K562 (cell line): ENCODE measurements around the gene MED29. TPM values are rescaled to one million over a fixed set of nuclear protein-coding genes. Genes with fewer than 3 reads are reported as not detected.

ENCODE experiments used
- CCAR2 ChIP-seq: fragments of 200-400 bp; formaldehyde crosslinking; IDR thresholded peaks from 2 replicates; pipeline ENCODE4 v1.6.1; 2017; ENCODE audit warnings: mild to moderate bottlenecking, low read depth, low read length
- CREM ChIP-seq: IDR thresholded peaks from 2 replicates; pipeline ENCODE4 v1.6.1; 2014; ENCODE audit warnings: antibody characterized with exemption, low read depth
- FOXA1 ChIP-seq: fragments of 450-650 bp; IDR thresholded peaks from 2 replicates; pipeline ENCODE4 v1.6.1; 2016; ENCODE audit warnings: mild to moderate bottlenecking, borderline replicate concordance
- FOXK1 ChIP-seq: sonication (generic); formaldehyde crosslinking; IDR thresholded peaks from 2 replicates; pipeline ENCODE4 v1.8.0; 2022; ENCODE audit warnings: missing genetic modification reagents, mild to moderate bottlenecking, borderline replicate concordance
- KLF6 ChIP-seq: fragments of 250-450 bp; sonication (Bioruptor Pico); IDR thresholded peaks from 2 replicates; pipeline ENCODE4 v1.4.0; 2020; ENCODE audit warnings: mild to moderate bottlenecking, moderate library complexity, borderline replicate concordance
- MYC ChIP-seq, 2 experiments: fragments of 250-450 bp in 1 of 2; sonication (Bioruptor Pico) in 1 of 2; IDR thresholded peaks; 2 replicates each; pipeline versions ENCODE4 v1.5.1 to v1.6.1; 2012 to 2021; ENCODE audit warnings: low read depth in 2 of 2, borderline replicate concordance in 1 of 2, improper control_type of control experiment in 1 of 2, low read length in 1 of 2, mild to moderate bottlenecking in 1 of 2, moderate library complexity in 1 of 2
- NBN ChIP-seq: fragments of 450-650 bp; IDR thresholded peaks from 2 replicates; pipeline ENCODE4 v1.6.1; 2016; ENCODE audit warnings: low read depth, mild to moderate bottlenecking
- NEUROD1 ChIP-seq: fragments of 150-350 bp; IDR thresholded peaks from 2 replicates; pipeline ENCODE4 v1.6.1; 2014; ENCODE audit warnings: borderline replicate concordance, low read length, low read depth; ENCODE audit not compliant: partially characterized antibody
- RAD21 ChIP-seq, 2 experiments: fragments of 250-450 bp in 1 of 2; fragments of 450-650 bp in 1 of 2; sonication (Bioruptor Pico) in 1 of 2; formaldehyde crosslinking in 1 of 2; IDR thresholded peaks in 1 of 2; conservative IDR thresholded peaks in 1 of 2; 2 replicates each; pipeline versions ENCODE4 v1.4.0 to v1.8.0; 2020 to 2022; ENCODE audit warnings: mild to moderate bottlenecking in 2 of 2, moderate library complexity in 1 of 2
- SMARCA4 ChIP-seq: fragments of 450-650 bp; IDR thresholded peaks from 2 replicates; pipeline ENCODE4 v1.6.1; 2016
- ZBTB40 ChIP-seq, 2 experiments: fragments of 450-650 bp in 1 of 2; sonication (generic) in 1 of 2; formaldehyde crosslinking in 1 of 2; IDR thresholded peaks; 2 replicates each; pipeline versions ENCODE4 v1.7.1 to v1.9.0; 2016 to 2022; ENCODE audit warnings: inconsistent platforms in 1 of 2, mild to moderate bottlenecking in 1 of 2, missing genetic modification reagents in 1 of 2
- ZKSCAN8 ChIP-seq: fragments of 200-800 bp; sonication (Bioruptor generic); IDR thresholded peaks from 2 replicates; pipeline ENCODE4 v1.6.1; 2016; ENCODE audit warnings: missing genetic modification characterization, missing compliant biosample characterization
- polyA plus RNA-seq, 8 experiments: library from polyadenylated mRNA; depleted of rRNA in 4 of 8; stranded (reverse) in 5 of 8; unstranded in 3 of 8; fragments of >200 nt; fragmentation: Nextera tagmentation in 2 of 8; fragmentation: Illumina TruSeq in 1 of 8; extraction: Ambion mirVana in 2 of 8; extraction: Trizol in 1 of 8; gene quantifications; 2 replicates each; pipeline versions ENCODE4 v1.2.1 to v1.2.3, GENCODE V29; 2011 to 2014; ENCODE audit warnings: inconsistent platforms in 1 of 8, missing spikeins in 1 of 8
- total RNA-seq, 7 experiments: library from RNA; depleted of rRNA in 6 of 7; stranded (reverse); fragments of >200 nt in 6 of 7; fragmentation: Illumina TruSeq in 2 of 7; extraction: Trizol in 2 of 7; gene quantifications; 2 replicates each; pipeline versions ENCODE4 v1.2.1 to v1.2.3, GENCODE V29; 2011 to 2021; ENCODE audit warnings: low replicate concordance in 1 of 7

The MED29 gene
- total and polyA plus RNA-seq, 9 of the 15 experiments (the other 6 are each of a cell fraction or from before 2014, with no cell fraction given), result 1.8 to 22.6 (median 12.4) TPM

- TF ChIP-seq ZBTB40 (IDR thresholded peaks at IDR 0.05), result no peak
- no peak for TF ChIP-seq ZBTB40 (CRISPR knock-in tag; IDR thresholded peaks at IDR 0.05)
- no peak for TF ChIP-seq NBN
- TF ChIP-seq RAD21 (CRISPR knock-in tag; conservative IDR thresholded peaks at IDR 0.05 in 1 of 2, IDR thresholded peaks at IDR 0.05 in 1 of 2), result no peak
- TF ChIP-seq MYC (IDR thresholded peaks at IDR 0.05; ENCODE audit: low read depth, low read length), result peak; percentile 46; the same call in 1 of the 2 replicates
- no peak for TF ChIP-seq MYC (CRISPR knock-in tag; IDR thresholded peaks at IDR 0.05; ENCODE audit: borderline replicate concordance, low read depth)
- no peak for TF ChIP-seq ZKSCAN8 (CRISPR knock-in tag)
- TF ChIP-seq SMARCA4, result no peak
- TF ChIP-seq CREM, result 0 out of 2 replicates have a peak, but pooled peaks have one; percentile 19
- no peak for TF ChIP-seq CCAR2
- TF ChIP-seq NEUROD1, result no peak
- TF ChIP-seq FOXA1, result no peak
- no peak for TF ChIP-seq FOXK1 (CRISPR knock-in tag)
- no peak for TF ChIP-seq KLF6 (CRISPR knock-in tag)
Observed at GRCh38 chr19:39356647-39357046, 34.5 kb upstream of the MED29 start (continued).
